ENCODE data around the gene ARAP1.

ARAP1 gene

GRCh38 chr11:72719144-72719543 is 33.1 kb downstream of the ARAP1 start:
- no peak for DNase-seq (ENCODE audit: low read depth)
- no peak for TF ChIP-seq CTCF (IDR thresholded peaks at IDR 0.05; ENCODE audit: control insufficient read depth, extremely low read depth, insufficient read depth)
- no peak overlapping the region for H3K4me3 ChIP-seq (ENCODE audit: low read depth, low read length)

DNA sequence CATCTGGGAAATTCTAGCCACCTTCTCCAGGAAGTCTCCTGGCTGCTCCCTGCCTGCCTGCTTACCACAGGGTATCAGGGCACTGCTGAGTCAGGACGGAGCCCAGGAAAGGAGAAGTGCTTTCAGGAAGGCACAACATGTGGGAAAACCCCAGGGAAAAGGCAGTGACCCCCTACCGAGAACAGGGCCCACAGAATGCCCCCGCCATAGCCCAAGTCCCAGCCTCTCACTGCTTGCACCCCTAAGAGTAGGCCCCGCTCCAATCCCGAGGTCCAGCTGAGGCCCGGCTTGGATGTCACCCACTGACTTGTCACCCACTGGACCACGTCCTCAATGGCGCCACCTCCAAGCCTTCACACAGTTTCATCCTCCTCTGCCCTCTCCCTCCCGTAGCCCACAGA is 34.1 kb downstream of the ARAP1 start:
- no peak for DNase-seq (ENCODE audit: low read depth)
- H3K4me3 ChIP-seq (ENCODE audit: low read depth, low read length), result no peak overlapping the region
- no peak for TF ChIP-seq CTCF (IDR thresholded peaks at IDR 0.05; ENCODE audit: control insufficient read depth, extremely low read depth, insufficient read depth)

GRCh38 chr11:72716788-72717435 is 35.3 kb downstream of the ARAP1 start:
- DNase-seq (ENCODE audit: low read depth), result no peak
- no peak overlapping the region for H3K4me3 ChIP-seq (ENCODE audit: low read depth, low read length)
- no peak for TF ChIP-seq CTCF (IDR thresholded peaks at IDR 0.05; ENCODE audit: control insufficient read depth, extremely low read depth, insufficient read depth)

GRCh38 chr11:72716290-72716689 is 35.9 kb downstream of the ARAP1 start:
- no peak for DNase-seq (ENCODE audit: low read depth)
- no peak for TF ChIP-seq CTCF (IDR thresholded peaks at IDR 0.05; ENCODE audit: control insufficient read depth, extremely low read depth, insufficient read depth)

GRCh38 chr11:72712841-72713240 is 39.4 kb downstream of the ARAP1 start:
- no peak for TF ChIP-seq CTCF (IDR thresholded peaks at IDR 0.05; ENCODE audit: control insufficient read depth, extremely low read depth, insufficient read depth)
- no peak overlapping the region for H3K4me3 ChIP-seq (ENCODE audit: low read depth, low read length)
- no peak for DNase-seq (ENCODE audit: low read depth)

More at GRCh38 chr11:72716290-72716689, 35.9 kb downstream of the ARAP1 start:
- H3K4me3 ChIP-seq (ENCODE audit: low read depth, low read length), result no peak overlapping the region

DNA sequence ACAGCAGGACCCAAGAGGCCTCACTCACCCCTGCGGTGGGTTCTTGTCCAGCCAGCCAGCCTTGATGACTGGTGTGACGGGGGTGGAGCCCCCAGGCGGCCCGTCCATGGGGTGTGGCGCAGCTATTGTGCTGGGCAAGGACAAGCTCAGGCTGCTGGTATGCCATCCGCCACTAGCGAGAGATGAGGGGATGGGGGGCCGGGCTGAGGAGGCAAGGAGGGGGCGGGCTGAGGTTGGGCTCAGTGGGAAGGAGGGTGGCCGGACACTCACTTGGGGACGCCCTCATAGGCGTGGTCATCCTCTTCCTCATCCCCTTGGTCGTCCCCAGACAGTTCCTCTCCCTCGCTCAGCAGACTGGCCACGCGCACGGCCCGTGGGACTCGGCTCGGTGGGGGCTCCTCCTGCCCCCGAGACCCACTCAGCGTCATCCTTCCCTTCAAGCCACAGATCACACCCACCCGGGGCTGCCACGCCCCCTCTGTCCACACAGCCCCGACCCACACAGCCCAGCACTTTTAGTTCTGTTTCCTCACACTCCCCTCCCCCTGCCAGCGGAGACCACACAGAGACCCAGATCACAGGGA is 39.9 kb downstream of the ARAP1 start:
- TF ChIP-seq CTCF (IDR thresholded peaks at IDR 0.05; ENCODE audit: control insufficient read depth, extremely low read depth, insufficient read depth), result no peak
- H3K4me3 ChIP-seq (ENCODE audit: low read depth, low read length), result no peak overlapping the region
- no peak for DNase-seq (ENCODE audit: low read depth)

GRCh38 chr11:72711141-72711540 is 41.1 kb downstream of the ARAP1 start:
- no peak overlapping the region for H3K4me3 ChIP-seq (ENCODE audit: low read depth, low read length)
- no peak for TF ChIP-seq CTCF (IDR thresholded peaks at IDR 0.05; ENCODE audit: control insufficient read depth, extremely low read depth, insufficient read depth)
- DNase-seq (ENCODE audit: low read depth), result no peak
